GM10847 (cell line): ENCODE results near the gene MAGEA3.
"Not testable (repeated sequence)": the region's sequence is repeated elsewhere in the genome, so short reads cannot be mapped to it uniquely, and the experiment has no call there.

Source experiments
- POLR2A ChIP-seq: IDR thresholded peaks from 2 replicates; pipeline ENCODE4 v1.6.1; 2011; ENCODE audit not compliant: insufficient read length; ENCODE audit errors: extremely low read depth

Gene MAGEA3

GRCh38 chrX:152697952-152698931 is at the start of gene MAGEA3:
Gene MAGEA3 (plus strand): TSS chrX:152698794. CDS start chrX:152700833, 2,039 bp downstream.
- TF ChIP-seq POLR2A, result not testable (repeated sequence)

GRCh38 chrX:152652060-152652459 is 46.5 kb upstream of the MAGEA3 start:
- no peak for TF ChIP-seq POLR2A

- no peak for TF ChIP-seq POLR2A
Observed at GRCh38 chrX:152652467-152652866, 46.1 kb upstream of the MAGEA3 start.

- no peak for TF ChIP-seq POLR2A
Observed at GRCh38 chrX:152656087-152656486, 42.5 kb upstream of the MAGEA3 start.

GRCh38 chrX:152656890-152657289 is 41.7 kb upstream of the MAGEA3 start:
- TF ChIP-seq POLR2A, result no peak

GRCh38 chrX:152658302-152658701 is 40.3 kb upstream of the MAGEA3 start:
- TF ChIP-seq POLR2A, result no peak

GRCh38 chrX:152663086-152663485 is 35.5 kb upstream of the MAGEA3 start:
- no peak for TF ChIP-seq POLR2A

GRCh38 chrX:152674135-152674534 is 24.5 kb upstream of the MAGEA3 start:
- TF ChIP-seq POLR2A, result no peak

GRCh38 chrX:152709173-152709572 is 10.6 kb downstream of the MAGEA3 start, which contains the start of gene CSAG2:
Gene CSAG2 (minus strand): TSS chrX:152709273. CDS start chrX:152709112, 161 bp downstream.
- not testable (repeated sequence) for TF ChIP-seq POLR2A

GRCh38 chrX:152713815-152714787 is 15.5 kb downstream of the MAGEA3 start, which contains the start of gene MAGEA2B:
Gene MAGEA2B (plus strand): TSS chrX:152714628. CDS start chrX:152717107, 2,479 bp downstream.
- TF ChIP-seq POLR2A, result not testable (repeated sequence)

GRCh38 chrX:152725409-152725808 is 26.8 kb downstream of the MAGEA3 start:
- no peak for TF ChIP-seq POLR2A

- no peak for TF ChIP-seq POLR2A
Observed at GRCh38 chrX:152733261-152733975, 34.8 kb downstream of the MAGEA3 start, which contains the start of the genes CSAG1 and MAGEA12. Gene CSAG1 (minus strand): TSS chrX:152733721. CDS start chrX:152732460, 1,261 bp downstream. Gene MAGEA12 (plus strand): TSS chrX:152733757. CDS start chrX:152736162, 2,405 bp downstream.

- no peak for TF ChIP-seq POLR2A
Observed at GRCh38 chrX:152735101-152735500, 36.5 kb downstream of the MAGEA3 start.

- no peak for TF ChIP-seq POLR2A
Observed at GRCh38 chrX:152735860-152736511, 37.4 kb downstream of the MAGEA3 start.
